GM21576 (cell line): ENCODE measurements around the gene CCNL2.

Experiments used
- ATAC-seq: cut with Tn5 transposase; IDR thresholded peaks from one replicate; pipeline ENCODE4 v1.9.1; 2021; ENCODE audit warnings: mild to moderate bottlenecking, moderate library complexity; ENCODE audit not compliant: unreplicated experiment

CCNL2 gene

GRCh38 chr1:1345860-1346500, 53.2 kb downstream of the CCNL2 start:
- ATAC-seq: no peak

GRCh38 chr1:1345384-1345783, 53.8 kb downstream of the CCNL2 start:
- ATAC-seq: no peak

- no peak for ATAC-seq
These were observed 54.3 kb downstream of the CCNL2 start for GRCh38 chr1:1344655-1345361.

GRCh38 chr1:1343811-1344421, 55.2 kb downstream of the CCNL2 start:
- ATAC-seq: no peak

DNA sequence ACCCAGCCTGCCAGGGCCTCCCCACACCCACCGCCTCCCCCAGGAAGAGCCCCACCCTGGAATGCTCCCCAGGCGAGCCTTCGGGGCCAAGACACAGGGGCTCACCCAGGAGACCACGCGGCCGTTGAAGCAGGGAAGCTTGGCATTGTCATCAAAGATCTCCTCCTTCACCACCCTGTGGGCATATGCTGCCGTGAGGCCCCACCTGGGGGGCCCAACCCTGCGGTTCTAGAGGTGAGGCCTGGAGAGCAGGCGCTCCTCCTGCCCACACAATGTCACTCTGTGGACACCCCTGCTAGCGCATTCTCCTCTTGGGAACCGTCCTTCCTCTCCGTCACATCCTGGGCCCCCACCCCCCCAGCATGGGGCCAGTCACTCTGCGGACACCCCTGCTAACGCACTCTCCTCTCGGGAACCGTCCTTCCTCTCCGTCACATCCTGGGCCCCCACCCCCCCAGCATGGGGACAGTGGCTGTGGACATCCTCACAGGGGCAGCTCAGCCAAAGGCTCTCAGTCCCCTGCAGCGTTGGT, 56.5 kb downstream of the CCNL2 start:
- no peak for ATAC-seq

DNA sequence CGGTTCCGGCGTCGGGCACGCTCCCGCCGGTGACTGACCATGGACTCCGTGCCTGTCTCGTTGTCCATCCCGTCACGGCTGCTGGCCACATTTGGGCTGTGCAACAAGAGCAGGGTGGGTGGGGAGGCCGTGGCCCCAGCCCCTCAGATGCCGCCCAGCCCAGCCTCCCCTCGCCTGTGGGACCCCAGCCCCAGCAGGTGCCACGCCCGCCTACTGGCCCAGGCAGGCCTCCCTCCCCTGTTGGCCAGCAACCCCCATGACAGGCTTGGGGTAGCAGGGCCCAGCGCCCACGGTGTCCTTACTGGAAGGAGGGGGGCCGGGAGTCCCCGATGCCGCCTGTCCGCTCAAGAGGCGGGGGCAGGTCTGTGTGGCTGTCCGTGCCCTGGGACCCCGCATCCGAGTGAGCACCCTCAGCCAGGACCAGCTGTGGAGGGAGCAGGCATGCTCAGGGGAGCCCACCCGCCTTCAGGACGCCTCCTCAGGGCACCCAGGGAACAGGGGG, 57.0 kb downstream of the CCNL2 start:
- ATAC-seq: no peak

DNA sequence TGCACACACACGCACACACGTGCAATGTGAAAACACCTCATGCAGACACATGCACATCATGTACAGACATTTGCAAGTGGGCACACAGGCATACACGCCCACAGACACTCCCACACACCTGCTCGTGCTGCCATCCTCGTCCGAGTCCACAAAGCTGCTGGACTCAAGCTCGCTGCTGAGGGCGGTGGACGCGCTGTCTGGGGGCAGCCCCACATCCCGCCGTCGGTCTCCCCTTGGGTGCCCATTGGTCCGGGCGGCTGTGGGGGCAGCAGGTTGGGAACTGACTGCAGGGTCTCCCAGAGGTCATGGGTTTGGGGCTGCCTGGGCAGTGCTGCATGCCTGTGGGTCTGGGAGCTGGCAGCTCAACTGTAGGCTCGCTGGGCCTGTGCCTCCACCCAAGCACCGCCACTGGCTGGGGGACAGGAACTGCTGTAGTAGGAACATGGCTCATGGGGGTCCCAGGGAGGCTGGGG, 57.5 kb downstream of the CCNL2 start:
- no peak for ATAC-seq

GRCh38 chr1:1340791-1341548, 58.2 kb downstream of the CCNL2 start:
- ATAC-seq: no peak

- no peak for ATAC-seq
These were observed 59.0 kb downstream of the CCNL2 start for GRCh38 chr1:1340185-1340584.

- no peak for ATAC-seq
These were observed 60.9 kb downstream of the CCNL2 start for GRCh38 chr1:1338278-1338677.

GRCh38 chr1:1337793-1338147, 61.4 kb downstream of the CCNL2 start:
- no peak for ATAC-seq

DNA sequence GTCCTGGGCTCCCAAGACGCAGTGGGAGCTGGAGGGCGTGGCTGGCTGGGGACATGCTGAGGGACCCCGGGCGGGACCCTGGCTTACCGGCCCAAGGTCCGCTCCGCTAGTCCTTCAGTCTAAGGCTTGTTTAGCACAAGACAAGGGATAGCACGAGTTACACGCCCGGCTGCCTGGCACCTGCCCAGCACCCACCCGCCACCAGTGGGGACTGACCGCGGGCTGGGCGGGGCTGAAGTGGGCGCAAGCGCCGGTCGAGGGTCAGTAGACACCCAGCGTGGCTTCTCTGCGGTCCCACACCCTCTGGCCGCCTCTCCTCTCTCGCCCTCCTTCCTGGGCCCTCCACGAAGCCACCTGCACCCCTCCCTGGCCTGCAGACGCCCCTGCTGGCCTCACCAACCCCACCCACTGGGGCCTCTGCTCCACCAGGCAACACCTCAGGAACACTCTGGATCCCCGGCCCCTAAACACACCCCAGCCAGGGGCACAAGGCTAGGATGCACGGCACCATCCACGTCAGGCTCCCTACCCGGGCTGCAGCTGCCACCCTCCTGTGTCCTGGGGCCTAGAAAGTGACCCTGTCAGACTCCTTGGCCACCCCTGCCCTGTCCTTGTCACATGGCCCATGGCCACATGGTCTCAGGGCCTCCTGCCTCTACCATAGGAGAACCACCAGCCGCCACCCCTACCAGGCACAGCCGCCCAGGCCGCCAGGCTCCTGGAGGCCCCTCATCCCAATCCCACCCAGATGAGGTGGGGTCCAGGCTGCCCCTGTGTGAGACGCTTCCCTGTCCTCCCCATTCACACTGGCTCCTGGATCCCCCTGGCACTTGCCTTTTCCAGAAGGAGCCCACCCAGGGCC, 62.0 kb downstream of the CCNL2 start:
- ATAC-seq: no peak

DNA sequence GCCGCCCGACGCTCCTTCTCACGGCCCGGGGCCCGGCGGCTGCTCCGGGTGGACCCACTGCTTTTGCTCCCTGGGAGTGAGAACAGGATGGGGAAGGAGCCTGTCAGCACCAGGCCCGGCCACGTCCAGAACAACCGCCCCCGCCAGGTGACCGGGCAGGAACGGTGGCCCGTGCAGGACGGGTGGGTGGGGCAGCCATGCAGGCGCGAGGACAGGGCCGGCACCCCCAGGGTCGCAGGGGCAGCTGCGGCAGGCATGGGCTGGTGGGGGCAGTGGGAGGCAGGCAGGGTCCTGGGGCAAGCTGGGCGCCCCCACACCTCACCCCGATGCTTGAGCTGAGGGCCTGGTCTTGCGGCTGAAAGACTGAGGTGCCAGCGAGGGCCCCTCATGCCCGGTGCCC, 62.7 kb downstream of the CCNL2 start:
- ATAC-seq: no peak

- ATAC-seq: no peak
These were observed 63.3 kb downstream of the CCNL2 start for GRCh38 chr1:1335792-1336248.
